Measurements from ENCODE around the gene LCP1. TPM values are rescaled to one million over a fixed set of nuclear protein-coding genes. Genes with fewer than 3 reads are reported as not detected.

The LCP1 gene
- total and polyA plus RNA-seq, 2 of the 13 experiments (the other 11 are each of a cell fraction or from before 2014, with no cell fraction given) = 1.6 TPM

GRCh38 chr13:46126552-46127357 lies 55.2 kb downstream of the LCP1 start (continued):
- no peak for TF ChIP-seq HINFP (CRISPR knock-in tag; IDR thresholded peaks at IDR 0.05; ENCODE audit: low read depth)
- TF ChIP-seq JUNB (CRISPR knock-in tag; IDR thresholded peaks at IDR 0.05; ENCODE audit: borderline replicate concordance) = no peak
- TF ChIP-seq KLF9 (CRISPR knock-in tag; IDR thresholded peaks at IDR 0.05; ENCODE audit: low read depth) = no peak
- no peak for TF ChIP-seq KDM3A (CRISPR knock-in tag; IDR thresholded peaks at IDR 0.05; ENCODE audit: low read depth)
- no peak for TF ChIP-seq ZNF382 (CRISPR knock-in tag; IDR thresholded peaks at IDR 0.05; ENCODE audit: borderline replicate concordance)
- no peak for TF ChIP-seq HNF1B (CRISPR knock-in tag; IDR thresholded peaks at IDR 0.05)
- TF ChIP-seq BCL3 (CRISPR knock-in tag; IDR thresholded peaks at IDR 0.05) = no peak
- TF ChIP-seq KLF13 (CRISPR knock-in tag; IDR thresholded peaks at IDR 0.05) = no peak
- TF ChIP-seq XBP1 (CRISPR knock-in tag; IDR thresholded peaks at IDR 0.05) = no peak
- TF ChIP-seq ZBTB20 (CRISPR knock-in tag; IDR thresholded peaks at IDR 0.05; ENCODE audit: borderline replicate concordance, low read depth) = no peak
- no peak for TF ChIP-seq DR1 (CRISPR knock-in tag; IDR thresholded peaks at IDR 0.05)
- TF ChIP-seq FOXK2 (IDR thresholded peaks at IDR 0.05) = no peak
- no peak for TF ChIP-seq SYNCRIP (IDR thresholded peaks at IDR 0.05; ENCODE audit: insufficient read depth, low read depth, low read length)
- TF ChIP-seq CSRNP2 (CRISPR knock-in tag; conservative IDR thresholded peaks at IDR 0.05; ENCODE audit: low read depth) = no peak
- no peak for TF ChIP-seq ZNF598 (CRISPR knock-in tag; IDR thresholded peaks at IDR 0.05; ENCODE audit: borderline replicate concordance)
- no peak for TF ChIP-seq WIZ (CRISPR knock-in tag; IDR thresholded peaks at IDR 0.05)
- TF ChIP-seq ARNT (IDR thresholded peaks at IDR 0.05) = no peak
- 0 out of 2 replicates have a peak, but pooled peaks have one; percentile 43 for TF ChIP-seq SALL2 (CRISPR knock-in tag; IDR thresholded peaks at IDR 0.05)
- TF ChIP-seq MED1 (CRISPR knock-in tag; IDR thresholded peaks at IDR 0.05) = peak; percentile 46; the same call in 1 of the 2 replicates
- TF ChIP-seq PAF1 (CRISPR knock-in tag; IDR thresholded peaks at IDR 0.05) = no peak
- no peak for TF ChIP-seq ZNF136 (CRISPR knock-in tag; IDR thresholded peaks at IDR 0.05; ENCODE audit: low read depth)
- no peak for TF ChIP-seq ZBTB44 (CRISPR knock-in tag; IDR thresholded peaks at IDR 0.05)
- TF ChIP-seq ZNF773 (CRISPR knock-in tag; IDR thresholded peaks at IDR 0.05; ENCODE audit: borderline replicate concordance) = no peak
